Measurements from ENCODE around the gene CYB561.

DNA sequence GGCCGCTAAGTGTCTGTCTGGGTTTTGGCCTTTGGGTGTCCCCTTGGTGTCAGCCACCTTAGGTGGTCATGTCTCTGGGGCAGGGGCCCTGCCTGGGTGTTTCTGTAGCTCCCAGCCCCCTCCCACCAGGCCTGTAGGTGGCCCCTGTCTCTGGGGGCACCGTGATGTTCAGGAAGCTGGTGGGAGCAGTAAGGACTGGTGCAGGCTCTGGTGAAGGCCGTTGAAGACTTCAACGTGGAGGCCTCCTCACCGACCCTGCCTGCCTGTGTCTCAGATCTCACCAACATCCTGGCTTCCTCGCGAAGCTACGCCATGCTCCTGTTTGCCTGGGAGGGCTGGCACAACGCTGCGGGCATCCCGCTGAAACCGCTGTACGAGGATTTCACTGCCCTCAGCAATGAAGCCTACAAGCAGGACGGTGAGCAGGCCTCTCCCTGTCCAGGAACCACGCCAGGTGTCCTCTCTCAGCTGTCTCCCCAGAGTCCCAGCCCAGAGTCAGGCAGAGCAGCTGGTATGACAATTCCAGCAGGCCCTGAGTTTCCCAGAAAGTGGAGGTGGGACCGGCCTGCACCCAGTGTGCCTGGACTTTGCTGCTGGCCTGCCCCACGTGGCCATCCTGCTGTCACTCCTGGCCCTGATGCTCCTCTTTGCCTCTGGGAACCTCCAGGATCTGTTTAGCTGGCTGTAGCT is 33.5 kb upstream of the CYB561 start:
- TF ChIP-seq POLR2AphosphoS5 (IDR thresholded peaks at IDR 0.05; ENCODE audit: low read depth, low read length) (no peak), POLR2A (IDR thresholded peaks at IDR 0.05; ENCODE audit: low read depth, low read length) (no peak), TAF1 (IDR thresholded peaks at IDR 0.05; ENCODE audit: low read depth, low read length) (no peak), PAX5 (IDR thresholded peaks at IDR 0.05; ENCODE audit: insufficient read depth, low read length, severe bottlenecking) (no peak)
